NCI-H1417 treated with DMSO at 0.1 percent for 48 hours (cell line): ENCODE measurements around the gene DDIAS.
"Not testable (repeated sequence)": the region's sequence is repeated elsewhere in the genome, so short reads cannot be mapped to it uniquely, and the experiment has no call there.

Experiments used
- DNase-seq: peaks from one replicate; lab custom pipeline; 2025; lab: John Stamatoyannopoulos, UW

The DDIAS gene

DNA sequence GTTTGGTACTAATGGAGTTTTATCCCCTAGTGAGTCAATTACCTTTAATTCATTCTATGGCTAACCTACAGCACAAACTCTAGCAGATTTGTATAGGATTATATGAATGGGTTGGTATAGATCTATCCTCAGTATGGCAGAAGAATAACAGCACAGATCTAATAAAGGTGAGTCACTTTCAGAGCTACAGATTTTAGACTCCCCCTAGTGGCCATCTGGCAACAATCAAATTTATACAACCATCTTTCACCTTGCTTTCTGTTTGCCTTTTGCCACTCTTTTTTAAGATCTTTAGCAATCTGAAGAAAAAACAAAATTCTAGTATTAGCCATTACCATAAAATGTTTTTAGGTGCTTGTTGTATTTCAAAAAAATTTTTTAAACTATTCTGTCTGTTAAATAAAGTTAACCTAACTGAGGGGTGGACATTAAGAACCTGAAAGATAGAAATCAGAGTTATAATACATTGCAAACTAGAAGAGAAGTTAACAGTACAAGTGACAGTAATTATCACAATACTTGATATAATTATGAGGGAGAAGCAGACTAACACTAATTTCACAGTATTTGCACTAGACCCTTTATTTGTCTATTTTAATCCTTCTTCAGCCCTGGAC, 25.8 kb downstream of the DDIAS start:
- DNase-seq, result peak; percentile 33

DNA sequence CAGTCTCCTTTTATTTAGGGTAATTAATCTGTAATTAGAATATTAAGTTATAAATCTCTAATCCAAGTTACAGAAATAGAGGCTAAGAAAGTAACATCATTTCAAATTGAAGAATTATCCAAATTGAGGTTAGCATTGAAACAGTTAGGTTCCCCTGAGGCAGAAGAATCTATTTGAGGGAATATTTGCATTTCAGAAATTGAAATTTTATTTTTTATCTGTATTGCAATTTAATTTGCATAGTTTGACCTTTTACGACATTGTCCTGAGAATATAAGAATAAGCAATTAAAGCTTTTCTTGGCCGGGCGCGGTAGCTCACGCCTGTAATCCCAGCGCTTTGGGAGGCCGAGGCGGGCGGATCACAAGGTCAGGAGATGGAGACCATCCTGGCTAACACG, 27.6 kb downstream of the DDIAS start:
- no peak for DNase-seq

DNA sequence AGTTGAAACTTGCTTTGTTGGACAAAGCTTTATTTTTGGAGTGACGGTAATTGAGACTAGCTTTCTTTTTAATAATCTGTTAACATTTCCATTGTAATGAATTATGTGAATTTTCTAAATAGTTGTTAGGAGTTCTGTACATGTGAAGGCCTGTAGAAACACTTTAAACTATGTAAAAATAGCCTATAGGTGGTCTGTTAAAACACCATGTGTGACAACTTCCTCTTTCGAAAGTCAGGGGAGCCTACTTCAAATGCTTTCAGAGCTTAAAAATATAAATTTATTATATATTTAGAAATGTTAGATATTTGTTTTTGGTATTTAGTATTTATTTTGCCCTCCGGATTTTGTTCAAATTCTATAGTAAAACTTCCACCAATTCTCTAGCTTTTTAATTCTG, 28.7 kb downstream of the DDIAS start:
- DNase-seq, result no peak

DNA sequence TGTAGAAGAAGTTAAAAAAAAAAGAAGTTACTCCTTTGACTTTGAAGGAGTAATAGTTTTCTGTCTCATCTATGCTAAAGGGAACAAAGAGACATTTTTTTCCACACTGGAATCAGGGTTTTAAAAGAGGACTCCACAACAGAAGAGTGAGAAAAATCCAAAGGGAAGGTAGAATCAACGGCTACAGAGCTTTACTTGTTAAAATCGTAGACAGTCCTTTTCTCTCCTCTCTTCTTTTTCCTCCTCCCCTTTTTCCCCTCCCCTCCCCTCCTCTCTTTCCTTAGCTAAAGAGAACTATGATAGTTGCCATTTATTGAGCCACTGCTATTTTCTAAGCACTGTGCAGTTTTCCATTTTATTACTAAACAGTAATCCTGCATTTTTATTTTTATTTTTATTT, 29.2 kb downstream of the DDIAS start:
- DNase-seq, result no peak

DNA sequence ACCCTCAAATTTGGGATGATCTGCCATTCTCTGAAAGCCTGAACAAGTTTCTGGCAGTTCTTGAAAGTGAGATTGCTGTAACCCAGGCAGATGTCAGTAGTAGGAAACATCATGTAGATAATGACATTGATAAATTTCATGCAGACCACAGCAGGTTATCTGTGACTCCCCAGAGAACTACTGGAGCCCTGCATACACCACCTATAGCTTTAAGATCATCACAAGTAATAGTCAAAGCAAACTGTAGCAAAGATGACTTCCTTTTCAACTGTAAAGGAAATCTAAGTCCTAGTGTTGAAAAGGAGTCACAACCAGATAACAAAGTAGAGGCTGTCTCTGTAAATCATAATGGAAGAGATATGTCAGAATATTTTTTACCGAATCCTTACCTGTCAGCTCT, 31.0 kb downstream of the DDIAS start:
- DNase-seq, result no peak

DNA sequence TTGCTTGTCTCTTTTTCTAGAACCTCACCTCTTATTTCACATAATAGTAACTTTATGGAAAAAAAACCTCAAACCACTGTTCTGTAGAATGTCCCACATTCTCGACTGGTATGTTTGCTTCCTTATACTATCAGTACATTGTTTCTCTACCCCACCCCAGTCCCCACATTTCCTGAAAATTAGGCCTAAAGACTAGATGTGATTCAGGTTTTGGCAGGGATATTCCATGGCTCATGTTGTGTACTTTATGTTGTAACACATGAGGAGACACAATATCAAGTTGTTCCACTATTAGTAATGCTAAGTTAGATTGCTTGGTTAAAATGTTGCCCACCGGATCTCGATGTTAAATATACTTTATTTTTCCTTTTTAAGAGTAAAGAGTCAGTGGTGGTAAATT, 34.7 kb downstream of the DDIAS start:
- DNase-seq, result no peak

DNA sequence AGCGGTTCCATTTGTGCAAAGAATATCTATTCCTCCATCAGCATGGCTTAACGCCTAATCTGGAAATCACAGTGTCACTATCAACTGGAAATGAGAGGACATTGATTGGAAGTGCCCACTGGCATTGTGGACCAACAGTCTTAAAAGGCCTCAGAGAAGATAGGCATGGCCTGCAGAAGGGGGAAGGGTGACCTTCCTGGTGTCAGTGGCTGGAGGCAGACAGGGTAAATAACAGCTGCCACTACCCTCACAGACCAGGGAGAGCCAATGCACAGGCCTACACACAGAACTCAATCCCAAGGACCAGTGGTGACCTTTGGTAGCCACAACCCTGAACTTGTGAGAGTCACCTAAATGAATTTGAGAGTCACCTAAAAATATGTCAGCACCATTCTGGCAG, 36.0 kb downstream of the DDIAS start:
- DNase-seq, result no peak

DNA sequence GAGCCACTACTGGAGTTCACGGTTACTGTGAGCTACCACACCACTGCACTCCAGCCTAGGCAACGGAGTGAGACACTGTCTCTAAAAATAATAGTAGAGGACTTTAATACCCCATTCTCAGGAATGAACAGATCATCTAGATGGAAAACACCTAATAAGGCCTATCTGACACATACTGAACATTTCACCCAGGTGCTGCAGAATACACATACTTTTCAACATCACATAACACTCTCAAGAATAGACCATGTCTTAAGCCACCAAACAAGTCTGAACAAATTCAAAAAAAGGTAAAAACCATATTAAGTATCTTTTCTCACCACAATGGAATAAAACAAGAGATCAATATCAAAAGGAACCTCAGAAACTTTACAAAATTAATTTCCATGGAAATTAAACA, 37.9 kb downstream of the DDIAS start:
- DNase-seq, result no peak

DNA sequence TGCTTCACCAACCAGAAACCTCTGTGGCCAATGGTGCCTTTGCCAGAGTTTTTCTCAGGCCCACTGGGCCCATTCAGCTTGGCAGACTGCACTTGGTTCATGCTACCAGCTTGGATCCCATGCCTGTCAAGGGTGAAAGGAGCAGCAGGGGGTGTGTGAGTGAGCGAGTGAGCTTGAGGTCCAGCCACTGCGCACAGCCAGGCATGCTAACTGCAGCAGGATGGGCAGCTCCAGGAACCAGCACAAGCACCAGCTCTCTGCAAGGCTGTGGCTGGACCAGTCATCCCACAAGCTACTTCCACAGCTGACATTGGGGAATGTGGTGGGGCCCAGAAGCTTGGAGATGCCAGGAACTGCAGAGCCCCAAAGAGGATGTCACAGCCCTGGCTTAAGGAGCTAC, 40.8 kb downstream of the DDIAS start:
- DNase-seq, result no peak

DNA sequence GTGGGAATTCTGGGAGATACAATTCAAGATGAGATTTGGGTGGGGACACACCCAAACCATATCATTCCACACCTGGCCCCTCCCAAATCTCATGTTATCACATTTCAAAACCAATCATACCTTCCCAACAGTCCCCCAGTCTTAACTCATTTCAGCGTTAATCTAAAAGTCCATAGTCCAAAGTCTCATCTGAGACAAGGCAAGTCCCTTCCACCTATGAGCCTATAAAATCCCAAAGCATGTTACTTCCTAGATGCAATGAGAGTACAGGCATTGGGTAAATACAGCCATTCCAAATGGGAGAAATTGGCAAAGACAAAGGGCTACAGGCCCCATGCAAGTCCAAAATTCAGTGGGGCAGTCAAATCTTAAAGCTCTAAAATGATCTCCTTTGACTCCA, 41.9 kb downstream of the DDIAS start:
- DNase-seq, result not testable (repeated sequence)

DNA sequence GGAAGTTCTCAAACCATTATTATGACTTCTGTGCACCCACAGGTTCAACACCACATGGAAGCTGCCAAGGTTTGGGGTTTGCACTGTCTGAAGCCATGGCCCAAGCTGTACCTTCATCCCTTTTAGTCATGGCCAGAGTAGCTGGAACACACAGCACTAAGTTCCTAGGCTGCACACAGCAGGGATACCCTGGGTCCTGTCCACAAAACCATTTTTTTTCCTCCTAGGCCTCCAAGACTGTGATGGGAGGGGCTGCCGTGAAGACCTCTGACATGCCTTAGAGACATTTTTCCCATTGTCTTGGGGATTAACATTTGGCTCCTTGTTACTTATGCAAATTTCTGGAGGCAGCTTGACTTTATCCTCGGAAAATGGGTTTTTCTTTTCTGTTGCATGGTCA, 42.7 kb downstream of the DDIAS start:
- DNase-seq, result no peak

DNA sequence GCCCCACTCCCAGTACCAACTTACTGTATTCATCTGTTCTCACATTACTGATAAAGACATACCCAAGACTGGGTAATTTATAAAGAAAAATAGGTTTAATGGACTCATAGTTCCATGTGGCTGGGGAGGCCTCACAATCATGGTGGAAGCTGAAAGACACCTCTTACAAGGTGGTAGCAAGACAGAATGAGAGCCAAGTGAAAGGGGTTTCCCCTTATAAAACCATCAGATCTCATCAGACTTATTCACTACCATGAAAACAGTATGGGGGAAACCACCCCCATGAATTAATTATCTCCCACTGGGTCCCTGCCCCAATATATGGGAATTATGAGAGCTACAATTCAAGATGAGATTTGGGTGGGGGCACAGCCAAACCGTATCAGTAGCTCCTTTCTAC, 43.5 kb downstream of the DDIAS start:
- DNase-seq, result not testable (repeated sequence)

DNA sequence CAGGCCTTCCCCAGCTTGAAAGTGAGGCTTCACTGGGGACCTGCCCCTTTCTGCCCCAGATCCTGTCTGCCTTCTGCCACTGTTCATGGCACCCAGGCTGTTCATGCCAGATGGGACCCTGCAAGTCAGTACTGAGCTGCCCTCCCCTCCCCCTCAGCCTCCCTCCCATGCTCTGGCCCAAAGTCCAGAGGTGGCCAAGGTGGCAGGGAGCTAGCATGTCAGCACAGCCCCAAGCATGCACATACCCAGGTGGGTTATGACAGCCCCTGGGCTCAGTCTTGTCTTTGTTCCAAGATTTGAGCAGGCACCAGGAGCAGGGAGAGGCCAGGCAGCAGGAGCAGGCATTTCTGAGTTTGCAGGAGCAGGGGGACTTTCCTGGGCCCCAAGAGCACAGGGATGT, 44.1 kb downstream of the DDIAS start:
- no peak for DNase-seq

DNA sequence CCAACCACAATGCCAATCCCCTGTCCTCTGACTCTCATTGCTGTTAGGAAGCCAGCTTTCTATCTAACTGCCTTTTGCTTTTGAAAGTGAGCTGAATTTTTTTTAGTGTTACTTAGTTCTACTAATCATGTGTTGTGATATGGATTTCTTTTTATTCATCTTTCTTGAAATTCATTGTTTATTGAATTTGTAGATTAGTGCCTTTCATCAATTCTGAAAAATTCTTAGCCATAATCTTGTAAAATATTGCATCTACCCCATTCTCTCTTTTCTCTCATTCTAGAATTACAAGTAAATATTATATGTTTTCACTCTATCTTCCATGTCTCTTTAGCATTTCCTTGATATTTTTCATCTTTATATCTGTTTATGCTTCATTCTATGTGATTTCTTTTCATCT, 47.8 kb downstream of the DDIAS start:
- no peak for DNase-seq

DNA sequence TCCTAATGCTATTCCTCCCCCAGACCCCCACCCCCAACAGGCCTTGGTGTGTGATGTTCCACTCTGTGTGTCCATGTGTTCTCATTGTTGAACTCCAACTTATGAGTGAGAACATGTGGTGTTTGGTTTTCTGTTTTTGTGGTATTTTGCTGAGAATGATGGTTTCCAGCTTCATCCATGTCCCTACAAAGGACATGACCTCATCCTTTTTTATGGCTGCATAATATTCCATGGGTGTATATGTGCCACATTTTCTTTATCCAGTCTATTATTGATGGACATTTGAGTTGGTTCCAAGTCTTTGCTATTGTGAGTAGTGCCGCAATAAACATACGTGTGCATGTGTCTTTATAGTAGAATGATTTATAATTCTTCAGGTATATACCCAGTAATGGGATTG, 49.0 kb downstream of the DDIAS start:
- not testable (repeated sequence) for DNase-seq

DNA sequence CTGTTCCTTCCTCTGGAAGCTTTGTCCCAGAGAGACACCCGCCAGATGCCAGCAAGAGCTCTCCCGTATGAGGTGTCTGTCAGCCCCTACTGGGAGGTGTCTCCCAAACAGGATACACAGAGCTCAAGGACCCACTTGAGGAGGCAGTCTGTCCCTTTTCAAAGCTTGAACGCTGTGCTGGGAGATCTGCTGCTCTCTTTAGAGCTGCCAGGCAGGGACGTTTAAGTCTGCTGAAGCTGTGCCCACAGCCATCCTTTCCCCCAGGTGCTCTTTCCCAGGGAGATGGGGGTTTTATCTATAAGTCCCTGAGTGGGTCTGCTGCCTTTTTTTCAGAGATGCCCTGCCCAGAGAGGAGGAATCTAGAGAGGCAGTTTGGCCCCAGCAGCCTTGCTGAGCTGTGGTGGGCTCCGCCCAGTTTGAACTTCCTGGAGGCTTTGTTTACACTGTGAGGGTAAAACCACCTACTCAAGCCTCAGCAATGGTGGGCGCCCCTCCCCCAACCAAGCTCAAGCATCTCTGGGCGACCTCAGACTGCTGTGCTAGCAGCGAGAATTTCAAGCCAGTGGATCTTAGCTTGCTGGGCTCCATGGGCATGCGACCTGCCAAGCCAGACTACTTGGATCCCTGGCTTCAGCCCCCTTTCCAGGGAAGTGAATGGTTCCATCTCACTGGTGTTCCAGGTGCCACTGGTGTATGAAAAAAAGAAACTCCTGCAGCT, 54.4 kb downstream of the DDIAS start:
- not testable (repeated sequence) for DNase-seq

DNA sequence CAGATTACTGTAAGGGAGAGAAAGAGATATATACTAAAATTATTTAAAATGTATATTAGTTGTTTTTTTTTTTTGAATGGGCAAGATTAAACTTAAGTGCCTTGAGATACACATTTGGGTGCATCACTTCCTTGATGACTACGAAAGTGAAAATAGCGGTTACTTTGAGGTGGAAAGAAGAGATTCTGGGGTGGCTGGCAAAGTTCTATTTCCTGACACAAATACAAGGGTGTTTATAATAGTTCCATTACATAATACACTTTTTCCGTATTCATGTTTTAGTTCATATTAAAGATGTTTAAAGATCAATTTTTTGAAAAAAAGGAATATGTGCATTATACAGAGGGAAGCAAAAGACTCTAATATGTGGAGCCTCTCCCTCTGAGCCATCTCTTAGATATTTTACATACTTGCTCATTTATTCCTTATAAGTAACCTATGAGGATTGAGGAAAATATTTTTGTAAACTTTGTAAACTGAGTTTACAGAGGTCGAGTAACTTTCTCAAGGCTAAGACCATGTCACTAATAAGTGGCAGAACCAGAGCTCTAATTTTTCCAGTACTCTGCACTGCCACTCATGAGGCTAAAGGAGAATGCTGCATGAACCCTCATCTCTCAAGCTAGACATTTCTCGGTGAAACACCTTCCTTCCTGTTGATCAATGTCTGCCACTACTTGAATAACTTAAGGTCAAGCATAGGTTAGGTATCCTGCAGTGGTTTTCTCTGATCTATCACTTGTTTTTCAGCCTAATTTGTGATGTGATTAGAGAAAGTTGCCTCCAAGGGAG, 58.6 kb downstream of the DDIAS start:
- DNase-seq, result no peak

DNA sequence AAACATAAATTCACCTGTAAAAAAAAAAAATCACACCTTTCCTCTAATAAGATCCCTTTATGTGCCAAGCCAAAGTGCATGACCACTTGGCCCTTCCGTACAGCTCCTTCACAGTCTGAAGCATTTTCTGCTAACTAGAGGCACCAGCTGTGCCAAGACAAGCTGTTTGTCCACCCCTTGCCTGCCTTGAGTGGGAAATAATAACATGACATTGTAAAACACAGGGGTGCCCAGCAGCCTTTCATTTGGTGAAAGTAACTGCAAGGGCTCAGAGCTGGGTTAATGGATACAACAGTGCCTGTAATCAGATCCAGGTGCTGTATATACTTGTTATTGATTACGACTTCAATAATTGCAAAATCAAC, 59.2 kb downstream of the DDIAS start:
- DNase-seq, result no peak

DNA sequence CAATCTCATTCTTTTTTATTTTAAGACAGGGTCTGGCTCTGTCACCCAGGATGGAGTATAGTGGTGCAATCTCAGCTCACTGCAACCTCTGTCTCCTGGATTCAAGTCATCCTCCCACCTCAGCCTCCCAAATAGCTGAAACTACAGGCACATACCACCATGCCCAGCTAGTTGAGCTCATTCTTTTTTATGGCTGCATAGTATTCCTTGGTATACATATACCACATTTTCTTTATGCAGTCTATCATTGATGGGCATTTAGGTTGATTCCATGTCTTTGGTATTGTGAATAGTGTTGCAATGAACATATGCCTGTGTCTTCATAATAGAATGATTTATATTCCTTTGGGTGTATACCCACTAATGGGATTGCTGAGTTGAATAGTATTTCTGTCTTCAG, 60.5 kb downstream of the DDIAS start:
- not testable (repeated sequence) for DNase-seq

DNA sequence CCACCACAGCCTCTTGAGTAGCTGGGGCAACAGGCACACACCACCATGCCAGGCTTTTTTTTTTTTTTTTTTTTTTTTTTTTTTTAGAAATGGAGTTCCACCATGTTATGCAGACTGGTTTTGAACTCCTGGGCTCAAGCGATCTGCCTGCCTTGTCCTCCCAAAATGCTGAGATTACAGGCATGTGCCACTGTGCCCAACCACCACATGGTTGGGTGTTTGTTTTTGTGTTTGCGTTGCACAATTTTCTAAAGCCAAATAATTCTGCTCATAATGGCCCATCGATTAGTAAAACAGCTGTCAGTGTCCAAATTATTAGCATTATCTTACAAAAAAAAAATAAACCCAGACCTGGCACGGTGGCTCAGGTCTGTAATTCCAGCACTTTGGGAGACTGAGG, 65.8 kb downstream of the DDIAS start:
- no peak for DNase-seq

DNA sequence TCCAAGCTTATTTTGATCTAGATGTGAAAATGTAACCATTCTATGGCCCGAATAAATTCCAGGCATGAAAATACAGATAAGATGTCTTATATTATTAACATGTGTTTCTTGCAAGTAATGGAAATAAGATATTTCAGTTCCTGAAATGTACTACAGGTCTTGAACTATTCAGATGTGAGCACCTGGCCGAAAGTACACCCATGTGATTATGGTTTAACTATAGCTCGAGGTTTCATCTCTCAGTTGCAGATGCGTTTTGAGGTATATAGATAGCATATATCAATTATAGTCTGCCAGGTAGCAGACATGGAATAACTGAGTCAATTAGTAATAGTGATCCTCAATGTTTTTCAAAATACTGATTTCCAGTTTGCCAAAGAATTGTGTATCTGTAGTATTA, 68.3 kb downstream of the DDIAS start:
- DNase-seq, result no peak

DNA sequence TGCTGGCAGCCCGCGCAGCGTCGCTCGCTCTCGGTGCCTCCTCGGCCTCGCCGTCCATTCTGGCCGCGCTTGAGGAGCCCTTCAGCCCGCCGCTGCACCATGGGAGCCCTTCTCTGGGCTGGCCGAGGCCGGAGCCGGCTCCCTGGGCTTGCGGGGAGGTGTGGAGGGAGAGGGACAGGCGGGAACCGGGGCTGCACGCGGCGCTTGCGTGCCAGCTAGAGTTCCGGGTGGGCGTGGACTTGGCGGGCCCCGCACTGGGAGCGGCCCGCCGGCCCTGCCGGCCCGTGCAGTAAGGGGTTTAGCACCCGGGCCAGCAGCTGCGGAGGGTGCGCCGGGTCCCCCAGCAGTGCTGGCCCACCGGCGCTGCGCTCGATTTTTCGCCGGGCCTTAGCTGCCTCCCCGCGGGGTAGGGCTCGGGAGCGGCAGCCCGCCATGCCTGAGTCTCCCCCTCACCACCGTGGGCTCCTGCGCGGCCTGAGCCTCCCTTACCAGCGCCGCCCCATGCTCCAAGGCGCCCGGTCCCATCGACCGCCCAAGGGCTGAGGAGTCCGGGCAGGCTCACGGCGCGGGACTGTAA, 69.1 kb downstream of the DDIAS start:
- DNase-seq, result not testable (repeated sequence)

DNA sequence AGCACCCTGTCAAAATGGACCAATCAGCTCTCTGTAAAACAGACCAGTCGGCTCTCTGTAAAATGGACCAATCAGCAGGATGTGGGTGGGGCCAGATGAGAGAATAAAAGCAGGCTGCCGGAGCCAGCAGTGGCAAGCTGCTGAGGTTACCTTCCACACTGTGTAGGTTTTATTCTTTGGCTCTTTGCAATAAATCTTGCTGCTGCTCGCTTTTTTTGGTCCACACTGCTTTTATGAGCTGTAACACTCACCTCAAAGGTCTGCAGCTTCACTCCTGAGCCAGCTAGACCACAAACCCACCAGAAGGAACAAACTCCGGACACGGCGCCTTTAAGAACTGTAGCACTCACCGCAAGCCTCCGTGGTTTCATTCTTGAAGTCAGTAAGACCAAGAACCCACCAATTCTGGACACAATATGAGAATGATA, 70.0 kb downstream of the DDIAS start:
- DNase-seq, result not testable (repeated sequence)
